ENCODE measurements around the gene OR2B6.
"Not testable (repeated sequence)": the region's sequence is repeated elsewhere in the genome, so short reads cannot be mapped to it uniquely, and the experiment has no call there.

GRCh38 chr6:27943072-27943471, 14.0 kb upstream of the OR2B6 start:
- not testable (repeated sequence) for TF ChIP-seq POLR2A, CTCF, POLR2AphosphoS5 (IDR thresholded peaks at IDR 0.05)

Measured in stomach (tissue), 4 donors.